Activated CD4-positive, alpha-beta T cell treated with anti-CD3 and anti-CD28 coated beads for 24 hours (primary cell): ENCODE measurements around the gene AKR7A2.
"Not testable (repeated sequence)": the region's sequence is repeated elsewhere in the genome, so short reads cannot be mapped to it uniquely, and the experiment has no call there.

ENCODE experiments used
- DNase-seq, 2 donors: peaks; one replicate each; pipeline ENCODE4 v3.0.0-alpha.2; 2020; ENCODE audit warnings: low read depth in 2 of 2

Gene AKR7A2

GRCh38 chr1:19306941-19307340 is 5.0 kb downstream of the AKR7A2 start:
- DNase-seq = no peak

GRCh38 chr1:19305880-19306279 is 6.1 kb downstream of the AKR7A2 start:
- DNase-seq = no peak

GRCh38 chr1:19304081-19304480 is 7.9 kb downstream of the AKR7A2 start:
- DNase-seq = not testable (repeated sequence)

- no peak for DNase-seq
Observed at GRCh38 chr1:19300211-19300610, 11.7 kb downstream of the AKR7A2 start.

GRCh38 chr1:19294638-19295037 is 17.3 kb downstream of the AKR7A2 start:
- DNase-seq = no peak

- no peak for DNase-seq
Observed at GRCh38 chr1:19289244-19289643, 22.7 kb downstream of the AKR7A2 start.

GRCh38 chr1:19288324-19289241 is 23.4 kb downstream of the AKR7A2 start, which contains the start of gene AKR7A3:
TSS of gene AKR7A3 (minus strand) at chr1:19288770. CDS start at chr1:19288709, 61 bp downstream.
- DNase-seq = peak; percentile 33 to 55

GRCh38 chr1:19287436-19288185 is 24.3 kb downstream of the AKR7A2 start:
- no peak for DNase-seq

GRCh38 chr1:19285807-19286206 is 26.1 kb downstream of the AKR7A2 start:
- not testable (repeated sequence) for DNase-seq

- not testable (repeated sequence) for DNase-seq
Observed at GRCh38 chr1:19285366-19285765, 26.6 kb downstream of the AKR7A2 start.

- DNase-seq = no peak
Observed at GRCh38 chr1:19284881-19285280, 27.1 kb downstream of the AKR7A2 start.

GRCh38 chr1:19283891-19284290 is 28.1 kb downstream of the AKR7A2 start:
- DNase-seq = no peak

- DNase-seq = no peak
Observed at GRCh38 chr1:19274636-19275035, 37.3 kb downstream of the AKR7A2 start.

- not testable (repeated sequence) for DNase-seq
Observed at GRCh38 chr1:19273844-19274531, 38.0 kb downstream of the AKR7A2 start.

GRCh38 chr1:19273106-19273843 is 38.7 kb downstream of the AKR7A2 start:
- DNase-seq = no peak

- DNase-seq = no peak
Observed at GRCh38 chr1:19272064-19272463, 39.9 kb downstream of the AKR7A2 start.

GRCh38 chr1:19270343-19270730 is 41.6 kb downstream of the AKR7A2 start:
- DNase-seq = not testable (repeated sequence)

GRCh38 chr1:19269427-19270342 is 42.3 kb downstream of the AKR7A2 start:
- DNase-seq = not testable (repeated sequence)

- no peak for DNase-seq
Observed at GRCh38 chr1:19268445-19268844, 43.5 kb downstream of the AKR7A2 start.

- no peak for DNase-seq
Observed at GRCh38 chr1:19262744-19263143, 49.2 kb downstream of the AKR7A2 start.
